Measurements from ENCODE around the gene DYRK1A.

Gene DYRK1A

GRCh38 chr21:37383086-37383485 lies 16.5 kb downstream of the DYRK1A start:
- DNase-seq (ENCODE audit: low read depth) = peak; percentile 70
- H3K4me3 ChIP-seq (ENCODE audit: low read depth, low read length) = no peak overlapping the region
- no peak for TF ChIP-seq MAX (IDR thresholded peaks at IDR 0.05; ENCODE audit: low read depth, low read length)
- TF ChIP-seq MYC (IDR thresholded peaks at IDR 0.05; ENCODE audit: low read depth, low read length) = no peak
- no peak for TF ChIP-seq POLR2A (IDR thresholded peaks at IDR 0.05; ENCODE audit: extremely low read depth, insufficient read length)
- TF ChIP-seq, protein P1, sequence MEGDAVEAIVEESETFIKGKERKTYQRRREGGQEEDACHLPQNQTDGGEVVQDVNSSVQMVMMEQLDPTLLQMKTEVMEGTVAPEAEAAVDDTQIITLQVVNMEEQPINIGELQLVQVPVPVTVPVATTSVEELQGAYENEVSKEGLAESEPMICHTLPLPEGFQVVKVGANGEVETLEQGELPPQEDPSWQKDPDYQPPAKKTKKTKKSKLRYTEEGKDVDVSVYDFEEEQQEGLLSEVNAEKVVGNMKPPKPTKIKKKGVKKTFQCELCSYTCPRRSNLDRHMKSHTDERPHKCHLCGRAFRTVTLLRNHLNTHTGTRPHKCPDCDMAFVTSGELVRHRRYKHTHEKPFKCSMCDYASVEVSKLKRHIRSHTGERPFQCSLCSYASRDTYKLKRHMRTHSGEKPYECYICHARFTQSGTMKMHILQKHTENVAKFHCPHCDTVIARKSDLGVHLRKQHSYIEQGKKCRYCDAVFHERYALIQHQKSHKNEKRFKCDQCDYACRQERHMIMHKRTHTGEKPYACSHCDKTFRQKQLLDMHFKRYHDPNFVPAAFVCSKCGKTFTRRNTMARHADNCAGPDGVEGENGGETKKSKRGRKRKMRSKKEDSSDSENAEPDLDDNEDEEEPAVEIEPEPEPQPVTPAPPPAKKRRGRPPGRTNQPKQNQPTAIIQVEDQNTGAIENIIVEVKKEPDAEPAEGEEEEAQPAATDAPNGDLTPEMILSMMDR (IDR thresholded peaks at IDR 0.05; ENCODE audit: low read depth, low read length) = no peak

DNA sequence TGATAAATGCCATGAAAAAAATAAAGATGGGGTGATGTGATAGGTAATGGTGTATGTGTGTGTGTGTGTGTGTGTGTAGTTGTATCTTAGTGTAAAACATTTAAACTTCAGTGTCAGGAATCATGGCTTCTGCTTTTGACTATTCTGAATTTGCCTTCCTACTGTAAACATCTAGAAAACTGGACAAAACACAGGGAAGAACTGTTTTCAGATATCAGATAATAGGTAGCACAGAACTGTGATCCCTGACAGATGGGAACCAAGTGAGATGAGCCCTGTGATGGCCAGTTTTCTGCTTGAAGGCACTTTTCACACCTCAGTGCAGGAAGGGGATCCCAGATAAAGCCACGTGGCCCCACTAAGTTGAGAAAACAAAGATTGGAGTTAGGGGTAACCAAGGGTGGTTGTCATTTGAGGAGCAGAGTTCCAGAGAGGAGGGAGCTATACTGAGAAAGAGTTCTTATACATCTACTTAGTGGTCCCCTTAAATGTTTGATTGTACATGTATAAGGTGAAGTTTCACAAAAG lies 17.3 kb downstream of the DYRK1A start:
- no peak overlapping the region for H3K4me3 ChIP-seq (ENCODE audit: low read depth, low read length)
- TF ChIP-seq POLR2A (IDR thresholded peaks at IDR 0.05; ENCODE audit: extremely low read depth, insufficient read length) = no peak
- TF ChIP-seq, protein P1 (IDR thresholded peaks at IDR 0.05; ENCODE audit: low read depth, low read length) = no peak
- no peak for DNase-seq (ENCODE audit: low read depth)

GRCh38 chr21:37384416-37384815 lies 17.8 kb downstream of the DYRK1A start:
- no peak for DNase-seq (ENCODE audit: low read depth)
- no peak overlapping the region for H3K4me3 ChIP-seq (ENCODE audit: low read depth, low read length)
- no peak for TF ChIP-seq MYC (IDR thresholded peaks at IDR 0.05; ENCODE audit: low read depth, low read length)
- TF ChIP-seq, protein P1 (IDR thresholded peaks at IDR 0.05; ENCODE audit: low read depth, low read length) = no peak

GRCh38 chr21:37385179-37385765 lies 18.7 kb downstream of the DYRK1A start:
- no peak for DNase-seq (ENCODE audit: low read depth)
- TF ChIP-seq MYC (IDR thresholded peaks at IDR 0.05; ENCODE audit: low read depth, low read length) (no peak), POLR2A (IDR thresholded peaks at IDR 0.05; ENCODE audit: extremely low read depth, insufficient read length) (no peak)
- no peak overlapping the region for H3K4me3 ChIP-seq (ENCODE audit: low read depth, low read length)

DNA sequence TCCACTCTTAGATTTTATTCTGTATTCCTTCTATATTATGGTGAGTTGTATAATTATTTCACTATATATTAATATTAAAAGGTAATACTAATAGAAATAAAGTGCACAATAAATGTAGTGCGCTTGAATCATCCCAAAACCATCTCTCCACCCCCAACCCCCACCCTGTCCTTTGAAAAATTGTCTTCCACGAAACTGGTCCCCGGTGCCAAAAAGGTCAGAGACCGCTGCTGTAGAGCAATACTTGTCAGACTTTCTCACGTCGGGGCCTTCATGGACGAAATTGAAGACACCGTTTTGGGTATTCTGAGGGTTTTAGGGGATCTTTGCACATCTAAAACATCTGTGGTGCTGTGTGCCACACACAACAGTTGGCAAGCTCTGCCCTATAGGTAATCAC lies 19.6 kb downstream of the DYRK1A start:
- H3K4me3 ChIP-seq (ENCODE audit: low read depth, low read length) = no peak overlapping the region
- DNase-seq (ENCODE audit: low read depth) = no peak
- TF ChIP-seq POLR2A (IDR thresholded peaks at IDR 0.05; ENCODE audit: extremely low read depth, insufficient read length) = no peak
- no peak for TF ChIP-seq MYC (IDR thresholded peaks at IDR 0.05; ENCODE audit: low read depth, low read length)
- no peak for TF ChIP-seq MAX (IDR thresholded peaks at IDR 0.05; ENCODE audit: low read depth, low read length)
- TF ChIP-seq, protein P1 (IDR thresholded peaks at IDR 0.05; ENCODE audit: low read depth, low read length) = no peak

GRCh38 chr21:37389456-37389855 lies 22.9 kb downstream of the DYRK1A start:
- no peak overlapping the region for H3K4me3 ChIP-seq (ENCODE audit: low read depth, low read length)
- DNase-seq (ENCODE audit: low read depth) = no peak
- TF ChIP-seq MYC (IDR thresholded peaks at IDR 0.05; ENCODE audit: low read depth, low read length) = no peak
- TF ChIP-seq POLR2A (IDR thresholded peaks at IDR 0.05; ENCODE audit: extremely low read depth, insufficient read length) = no peak
- TF ChIP-seq, protein P1 (IDR thresholded peaks at IDR 0.05; ENCODE audit: low read depth, low read length) = no peak
- no peak for TF ChIP-seq MAX (IDR thresholded peaks at IDR 0.05; ENCODE audit: low read depth, low read length)

Measured in NB4 (cell line).